Measurements from ENCODE around the gene SPRED2. TPM values are rescaled to one million over a fixed set of nuclear protein-coding genes. Genes with fewer than 3 reads are reported as not detected.

The SPRED2 gene
- total and polyA plus RNA-seq, 2 of the 8 experiments (the other 6 are each of a cell fraction or from before 2014, with no cell fraction given): 15.3 to 22.5 TPM

DNA sequence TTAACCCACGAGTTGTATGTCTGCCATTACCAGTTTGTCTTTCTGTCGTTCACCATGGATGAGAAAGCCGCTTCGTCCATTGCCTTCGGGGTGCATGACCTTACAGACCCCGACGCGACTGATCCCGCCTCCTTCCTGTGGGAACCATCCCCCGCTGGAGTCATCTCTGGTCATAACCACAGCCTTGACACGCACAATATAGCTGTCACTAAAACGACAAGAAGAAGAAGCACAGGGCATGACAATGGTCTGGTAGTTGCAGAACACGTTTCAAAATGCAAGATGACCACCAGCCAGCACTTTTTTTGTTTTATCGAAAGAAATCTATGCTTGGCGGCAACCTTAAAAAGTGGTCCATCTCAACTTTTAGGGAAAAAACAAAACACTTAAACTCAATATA, 87.7 kb downstream of the SPRED2 start:
- Histone ChIP-seq H3K79me1 (ENCODE audit: low read depth, low read length) (peaks cover 2% of the 10 kb centered on the region; the same call in 1 of the 2 replicates), H2AFZ (ENCODE audit: low read length) (no peak overlapping the region), H2BK120ac (replicated peaks; ENCODE audit: low read depth, low read length) (no peak overlapping the region), H4K20me1 (replicated peaks in 1 of 2; ENCODE audit: control insufficient read depth in 1 of 2, insufficient read depth in 2 of 2, low read length in 2 of 2) (peaks cover 0 to 9% of the 10 kb centered on the region in 2 experiments), H3K23ac (ENCODE audit: insufficient read length) (no peak overlapping the region), H3K18ac (ENCODE audit: extremely low read depth, low read length) (no peak overlapping the region), H4K8ac (ENCODE audit: extremely low read depth, insufficient read depth, low read length) (no peak overlapping the region), H2BK5ac (ENCODE audit: low read depth, low read length) (no peak overlapping the region), H2AK5ac (ENCODE audit: low read depth, low read length) (no peak overlapping the region), H3K9me3 (ENCODE audit: insufficient read depth in 2 of 2, low read depth in 1 of 2, low read length in 1 of 2) (no peaks in the 10 kb centered on the region), H3K36me3 (ENCODE audit: control insufficient read depth in 2 of 4, insufficient read depth in 4 of 4, low read length in 3 of 4) (no peaks in the 10 kb centered on the region; a peak in 2 of 8 replicates), H3K4me3 (ENCODE audit: extremely low read depth in 1 of 4, insufficient read depth in 2 of 4, low read depth in 3 of 4, low read length in 4 of 4) (no peak overlapping the region), H4K5ac (ENCODE audit: insufficient read length, low read depth, low read length) (no peak overlapping the region), H3K9ac (replicated peaks in 1 of 4; ENCODE audit: extremely low read depth in 1 of 4, low read depth in 3 of 4, low read length in 3 of 4) (no peak overlapping the region), H3K27ac (ENCODE audit: low read depth, low read length) (no peak overlapping the region), H2BK20ac (ENCODE audit: low read length) (no peak overlapping the region), H3K79me2 (ENCODE audit: control insufficient read depth in 1 of 2, insufficient read depth in 2 of 2, low read length in 2 of 2) (peaks cover 0 to 6% of the 10 kb centered on the region in 2 experiments; a peak in 1 of 4 replicates), H4K91ac (replicated peaks; ENCODE audit: insufficient read length, low read length) (no peak overlapping the region), H3K27me3 (replicated peaks in 1 of 4; ENCODE audit: control insufficient read depth in 3 of 4, extremely low read depth in 1 of 4, insufficient read depth in 3 of 4, low read length in 3 of 4) (no peaks in the 10 kb centered on the region), H3K4me1 (replicated peaks in 1 of 4; ENCODE audit: control insufficient read depth in 3 of 4, insufficient read depth in 4 of 4, low read length in 3 of 4) (peaks cover 0 to 2% (median under 1%) of the 10 kb centered on the region in 4 experiments; a peak in 3 of 7 replicates), H3K4ac (replicated peaks; ENCODE audit: insufficient read length, low read depth, low read length) (no peak overlapping the region), H3K56ac (replicated peaks; ENCODE audit: insufficient read length, low read depth, low read length) (no peak overlapping the region), H2BK12ac (ENCODE audit: low read depth, low read length) (no peak overlapping the region), H2BK15ac (ENCODE audit: low read length) (no peak overlapping the region), H3K14ac (ENCODE audit: insufficient read length) (no peak overlapping the region), H3K4me2 (ENCODE audit: insufficient read depth in 1 of 2, low read depth in 2 of 2, low read length in 2 of 2) (no peak overlapping the region), H3K23me2 (ENCODE audit: low read depth, low read length) (no peaks in the 10 kb centered on the region; the same call in 1 of the 2 replicates)
- CTCF ChIA-PET (ENCODE audit: partially characterized antibody): interaction anchor here (0.7 to 2.2 kb wide), 3 partner anchors 9 to 367 kb away, joined by 3 to 9 read pairs (median 4); no protein-coding TSS in a partner anchor
- TF ChIP-seq HDAC6 (IDR thresholded peaks at IDR 0.05; ENCODE audit: low read depth, low read length) (no peak), RXRA (IDR thresholded peaks at IDR 0.05; ENCODE audit: insufficient read depth, low read depth, low read length) (no peak), JUN (IDR thresholded peaks at IDR 0.05; ENCODE audit: low read depth, low read length) (no peak), SIRT6 (IDR thresholded peaks at IDR 0.05; ENCODE audit: low read length) (no peak), KDM5A (IDR thresholded peaks at IDR 0.05; ENCODE audit: low read length) (no peak), TCF12 (IDR thresholded peaks at IDR 0.05; ENCODE audit: low read depth, low read length) (no peak), CHD2 (IDR thresholded peaks at IDR 0.05; ENCODE audit: low read length) (no peak), EP300 (IDR thresholded peaks at IDR 0.05; ENCODE audit: borderline replicate concordance in 1 of 2, low read depth in 2 of 2, low read length in 2 of 2) (no peak)
- TF ChIP-seq, protein P1, sequence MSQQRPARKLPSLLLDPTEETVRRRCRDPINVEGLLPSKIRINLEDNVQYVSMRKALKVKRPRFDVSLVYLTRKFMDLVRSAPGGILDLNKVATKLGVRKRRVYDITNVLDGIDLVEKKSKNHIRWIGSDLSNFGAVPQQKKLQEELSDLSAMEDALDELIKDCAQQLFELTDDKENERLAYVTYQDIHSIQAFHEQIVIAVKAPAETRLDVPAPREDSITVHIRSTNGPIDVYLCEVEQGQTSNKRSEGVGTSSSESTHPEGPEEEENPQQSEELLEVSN (IDR thresholded peaks at IDR 0.05): no peak
- POLR2A ChIA-PET (ENCODE audit: partially characterized antibody): no interaction called here
- FAIRE-seq (peak; percentile 39), DNase-seq (ENCODE audit: low read depth in 1 of 2, low spot score in 2 of 2) (no peak)
- WGBS, 2 experiments (ENCODE audit: extremely low coverage in 1 of 2, insufficient coverage in 1 of 2, insufficient read length in 1 of 2, insufficient replicate concordance in 2 of 2, low coverage in 1 of 2, low lambda C conversion rate in 2 of 2, missing lambda C conversion rate in 1 of 2): 88% methylated on average over 15 of the region's 15 CpGs; no CpG with 5 or more reads in 1 of the 2 experiments

Data from H1 (cell line).